K562 treated with DMSO at 1 percent for 48 hours (cell line): ENCODE results near the gene PPT1. TPM values are rescaled to one million over a fixed set of nuclear protein-coding genes. Genes with fewer than 3 reads are reported as not detected.

ENCODE experiments used
- total RNA-seq: library from RNA; unstranded; fragments of 300-600 nt; gene quantifications from 2 replicates; pipeline ENCODE4 v1.2.3, GENCODE V29; 2022; ENCODE audit warnings: low replicate concordance; ENCODE audit errors: extremely low read depth

The PPT1 gene
- not detected in 2 replicates for total RNA-seq

GRCh38 chr1:40096977-40097782, at the start of gene PPT1:
TSS of gene PPT1 (minus strand) at chr1:40097252. CDS start at chr1:40097238, 14 bp downstream.

GRCh38 chr1:40040511-40041465, 56.3 kb downstream of the PPT1 start, which contains the start of gene CAP1:
TSS of gene CAP1 (plus strand) at chr1:40040729. CDS start at chr1:40059347, 18,618 bp downstream.

Other genes starting within 250 kb of the PPT1 start
- gene TRIT1, start 213.7 kb downstream of the PPT1 start, total RNA-seq, result not detected in 2 replicates
- not detected in 2 replicates for gene MYCL, start 195.3 kb downstream of the PPT1 start, total RNA-seq
- not detected in 2 replicates for gene MFSD2A, start 142.1 kb downstream of the PPT1 start, total RNA-seq
- gene CAP1, start 56.5 kb downstream of the PPT1 start, total RNA-seq, result 147 TPM in 1 of 2 replicates, not detected in the other
- gene RLF, start 64.1 kb upstream of the PPT1 start, total RNA-seq, result not detected in 2 replicates
- gene TMCO2, start 150.7 kb upstream of the PPT1 start, total RNA-seq, result not detected in 2 replicates
- gene ZMPSTE24, start 161.0 kb upstream of the PPT1 start, total RNA-seq, result not detected in 2 replicates
- not detected in 2 replicates for gene COL9A2, start 220.0 kb upstream of the PPT1 start, total RNA-seq